Measurements from ENCODE around the gene CAST.

CAST gene

DNA sequence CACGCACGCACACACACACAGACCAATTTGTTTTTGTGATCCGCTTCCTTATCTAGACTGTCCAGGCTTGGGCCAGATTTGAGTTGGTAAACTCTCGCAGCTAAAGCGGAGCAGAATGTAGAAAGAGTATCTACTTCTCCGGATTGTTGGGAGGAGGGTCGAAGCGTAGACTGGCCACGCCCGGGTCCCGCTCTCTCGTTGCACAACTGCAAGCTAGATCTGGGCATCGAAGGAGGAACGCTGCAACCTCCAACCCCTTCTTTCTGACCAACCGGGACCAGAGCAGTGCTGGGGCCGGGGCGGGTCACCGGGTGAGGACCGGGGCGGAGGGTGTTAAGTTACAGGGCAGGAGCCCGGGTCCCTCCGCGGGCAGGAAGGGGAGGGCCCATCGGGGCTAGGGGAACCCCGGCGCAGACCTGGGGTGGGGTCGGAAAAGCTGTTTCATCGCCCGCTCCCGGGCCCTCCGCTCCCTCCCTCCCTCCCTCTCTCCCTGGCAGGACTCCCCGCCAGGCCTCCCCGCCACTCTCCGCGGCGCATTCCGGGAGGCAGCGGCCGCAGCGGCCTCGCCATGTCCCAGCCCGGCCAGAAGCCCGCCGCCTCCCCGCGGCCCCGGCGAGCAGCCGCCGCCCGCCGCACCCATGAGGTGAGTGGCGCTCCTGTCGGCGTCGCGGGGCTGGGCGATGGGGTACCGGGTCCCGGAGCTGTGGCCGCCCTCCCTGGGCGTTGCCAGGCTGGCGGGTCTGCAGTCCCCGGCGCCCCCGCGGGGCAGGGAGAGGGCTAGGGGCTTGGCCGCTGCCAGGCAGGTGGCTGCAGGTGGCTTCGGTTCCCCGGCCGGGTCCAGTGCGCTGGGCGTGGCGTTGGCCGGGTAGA is at the start of gene CAST (continued):
- TF ChIP-seq, protein P1, sequence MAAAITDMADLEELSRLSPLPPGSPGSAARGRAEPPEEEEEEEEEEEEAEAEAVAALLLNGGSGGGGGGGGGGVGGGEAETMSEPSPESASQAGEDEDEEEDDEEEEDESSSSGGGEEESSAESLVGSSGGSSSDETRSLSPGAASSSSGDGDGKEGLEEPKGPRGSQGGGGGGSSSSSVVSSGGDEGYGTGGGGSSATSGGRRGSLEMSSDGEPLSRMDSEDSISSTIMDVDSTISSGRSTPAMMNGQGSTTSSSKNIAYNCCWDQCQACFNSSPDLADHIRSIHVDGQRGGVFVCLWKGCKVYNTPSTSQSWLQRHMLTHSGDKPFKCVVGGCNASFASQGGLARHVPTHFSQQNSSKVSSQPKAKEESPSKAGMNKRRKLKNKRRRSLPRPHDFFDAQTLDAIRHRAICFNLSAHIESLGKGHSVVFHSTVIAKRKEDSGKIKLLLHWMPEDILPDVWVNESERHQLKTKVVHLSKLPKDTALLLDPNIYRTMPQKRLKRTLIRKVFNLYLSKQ (tag by site-specific recombination; IDR thresholded peaks at IDR 0.05; ENCODE audit: borderline replicate concordance): no peak
- TF ChIP-seq ZSCAN30 (tag by site-specific recombination; IDR thresholded peaks at IDR 0.05) (peak; percentile 69; the same call in 1 of the 2 replicates), ZNF830 (tag by site-specific recombination; IDR thresholded peaks at IDR 0.05; ENCODE audit: low read depth) (no peak), ZNF670 (tag by site-specific recombination; IDR thresholded peaks at IDR 0.05; ENCODE audit: low read depth) (no peak), ZNF23 (tag by site-specific recombination; IDR thresholded peaks at IDR 0.05; ENCODE audit: borderline replicate concordance) (no peak), ZNF785 (tag by site-specific recombination; IDR thresholded peaks at IDR 0.05) (no peak), ZNF16 (tag by site-specific recombination; IDR thresholded peaks at IDR 0.05; ENCODE audit: low read depth) (no peak), ZNF48 (tag by site-specific recombination; IDR thresholded peaks at IDR 0.05) (no peak)

DNA sequence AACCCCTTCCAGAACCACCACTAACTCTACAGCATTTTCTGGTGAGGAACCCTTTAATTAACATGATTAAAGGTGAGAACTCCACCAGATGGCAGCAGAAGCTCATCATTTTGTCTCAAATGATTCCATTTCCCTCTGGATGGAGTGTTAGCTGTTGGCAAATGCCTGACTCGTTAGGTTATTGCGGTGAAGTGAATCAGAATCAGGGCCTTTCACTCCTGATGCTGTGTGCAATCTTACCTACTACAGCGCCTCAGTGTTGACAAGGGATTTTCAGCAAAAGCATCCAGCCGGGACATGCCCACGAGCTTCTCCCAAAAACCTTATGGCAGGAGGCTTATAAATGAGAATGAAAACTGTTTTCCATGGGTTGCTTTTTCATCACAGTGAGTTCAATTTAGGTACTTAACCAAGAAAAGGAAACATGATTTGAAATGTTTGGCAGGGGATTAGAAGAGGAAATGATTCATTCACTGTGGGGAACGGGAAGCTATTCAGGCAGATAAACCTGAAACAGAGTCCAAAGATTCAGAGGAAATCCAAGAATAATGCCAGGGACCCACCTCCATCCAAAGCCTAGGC is 48.0 kb upstream of the CAST start:
- POLR2A ChIA-PET: interaction anchor here (0.6 to 0.8 kb wide), 3 partner anchors 15 to 300 kb away, joined by 3 to 4 read pairs (median 4); no protein-coding TSS in a partner anchor
- Histone ChIP-seq H3K27ac (ENCODE audit: extremely low read depth, low read depth, low read length) (no peak overlapping the region), H3K4me3 (ENCODE audit: low read depth, low read length) (no peak overlapping the region), H3K36me3 (ENCODE audit: control insufficient read depth in 2 of 2, insufficient read depth in 1 of 2, low read length in 2 of 2) (no peaks in the 10 kb centered on the region), H3K9me3 (ENCODE audit: control insufficient read depth, insufficient read depth, low read depth, low read length) (no peaks in the 10 kb centered on the region), H3K4me1 (ENCODE audit: control insufficient read depth, insufficient read depth, low read length) (no peaks in the 10 kb centered on the region)
- CTCF ChIA-PET: interaction anchor here (0.5 to 9.8 kb wide), 45 partner anchors 9 to 752 kb away, joined by 3 to 110 read pairs (median 4); partner anchors contain the start of genes CAST and LIX1
- TF ChIP-seq ZNF121 (tag by site-specific recombination; IDR thresholded peaks at IDR 0.05) (no peak), MZF1 (tag by site-specific recombination; IDR thresholded peaks at IDR 0.05; ENCODE audit: borderline replicate concordance) (no peak), SP2 (tag by site-specific recombination; IDR thresholded peaks at IDR 0.05) (no peak), PRDM1 (tag by site-specific recombination; IDR thresholded peaks at IDR 0.05) (peak; percentile 58; the same call in 1 of the 2 replicates), ZNF138 (tag by site-specific recombination; IDR thresholded peaks at IDR 0.05; ENCODE audit: borderline replicate concordance) (no peak), ZNF10 (tag by site-specific recombination; IDR thresholded peaks at IDR 0.05) (peak; percentile 63; the same call in 1 of the 2 replicates), ZBTB17 (tag by site-specific recombination; IDR thresholded peaks at IDR 0.05) (peak; percentile 68), ZNF2 (tag by site-specific recombination; IDR thresholded peaks at IDR 0.05) (peak; percentile 51; the same call in 1 of the 2 replicates), ZFP37 (tag by site-specific recombination; IDR thresholded peaks at IDR 0.05) (no peak), ZNF660 (tag by site-specific recombination; IDR thresholded peaks at IDR 0.05) (0 out of 2 replicates have a peak, but pooled peaks have one; percentile 66), ZFP69B (tag by site-specific recombination; IDR thresholded peaks at IDR 0.05) (no peak)
- TF ChIP-seq, protein P2, sequence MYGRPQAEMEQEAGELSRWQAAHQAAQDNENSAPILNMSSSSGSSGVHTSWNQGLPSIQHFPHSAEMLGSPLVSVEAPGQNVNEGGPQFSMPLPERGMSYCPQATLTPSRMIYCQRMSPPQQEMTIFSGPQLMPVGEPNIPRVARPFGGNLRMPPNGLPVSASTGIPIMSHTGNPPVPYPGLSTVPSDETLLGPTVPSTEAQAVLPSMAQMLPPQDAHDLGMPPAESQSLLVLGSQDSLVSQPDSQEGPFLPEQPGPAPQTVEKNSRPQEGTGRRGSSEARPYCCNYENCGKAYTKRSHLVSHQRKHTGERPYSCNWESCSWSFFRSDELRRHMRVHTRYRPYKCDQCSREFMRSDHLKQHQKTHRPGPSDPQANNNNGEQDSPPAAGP (tag by site-specific recombination; IDR thresholded peaks at IDR 0.05): no peak
- TF ChIP-seq, protein P3, sequence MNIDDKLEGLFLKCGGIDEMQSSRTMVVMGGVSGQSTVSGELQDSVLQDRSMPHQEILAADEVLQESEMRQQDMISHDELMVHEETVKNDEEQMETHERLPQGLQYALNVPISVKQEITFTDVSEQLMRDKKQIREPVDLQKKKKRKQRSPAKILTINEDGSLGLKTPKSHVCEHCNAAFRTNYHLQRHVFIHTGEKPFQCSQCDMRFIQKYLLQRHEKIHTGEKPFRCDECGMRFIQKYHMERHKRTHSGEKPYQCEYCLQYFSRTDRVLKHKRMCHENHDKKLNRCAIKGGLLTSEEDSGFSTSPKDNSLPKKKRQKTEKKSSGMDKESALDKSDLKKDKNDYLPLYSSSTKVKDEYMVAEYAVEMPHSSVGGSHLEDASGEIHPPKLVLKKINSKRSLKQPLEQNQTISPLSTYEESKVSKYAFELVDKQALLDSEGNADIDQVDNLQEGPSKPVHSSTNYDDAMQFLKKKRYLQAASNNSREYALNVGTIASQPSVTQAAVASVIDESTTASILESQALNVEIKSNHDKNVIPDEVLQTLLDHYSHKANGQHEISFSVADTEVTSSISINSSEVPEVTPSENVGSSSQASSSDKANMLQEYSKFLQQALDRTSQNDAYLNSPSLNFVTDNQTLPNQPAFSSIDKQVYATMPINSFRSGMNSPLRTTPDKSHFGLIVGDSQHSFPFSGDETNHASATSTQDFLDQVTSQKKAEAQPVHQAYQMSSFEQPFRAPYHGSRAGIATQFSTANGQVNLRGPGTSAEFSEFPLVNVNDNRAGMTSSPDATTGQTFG (tag by site-specific recombination; IDR thresholded peaks at IDR 0.05; ENCODE audit: borderline replicate concordance): no peak
- TF ChIP-seq, protein P4, sequence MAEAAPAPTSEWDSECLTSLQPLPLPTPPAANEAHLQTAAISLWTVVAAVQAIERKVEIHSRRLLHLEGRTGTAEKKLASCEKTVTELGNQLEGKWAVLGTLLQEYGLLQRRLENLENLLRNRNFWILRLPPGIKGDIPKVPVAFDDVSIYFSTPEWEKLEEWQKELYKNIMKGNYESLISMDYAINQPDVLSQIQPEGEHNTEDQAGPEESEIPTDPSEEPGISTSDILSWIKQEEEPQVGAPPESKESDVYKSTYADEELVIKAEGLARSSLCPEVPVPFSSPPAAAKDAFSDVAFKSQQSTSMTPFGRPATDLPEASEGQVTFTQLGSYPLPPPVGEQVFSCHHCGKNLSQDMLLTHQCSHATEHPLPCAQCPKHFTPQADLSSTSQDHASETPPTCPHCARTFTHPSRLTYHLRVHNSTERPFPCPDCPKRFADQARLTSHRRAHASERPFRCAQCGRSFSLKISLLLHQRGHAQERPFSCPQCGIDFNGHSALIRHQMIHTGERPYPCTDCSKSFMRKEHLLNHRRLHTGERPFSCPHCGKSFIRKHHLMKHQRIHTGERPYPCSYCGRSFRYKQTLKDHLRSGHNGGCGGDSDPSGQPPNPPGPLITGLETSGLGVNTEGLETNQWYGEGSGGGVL (tag by site-specific recombination; IDR thresholded peaks at IDR 0.05): no peak
- TF ChIP-seq, protein P5, sequence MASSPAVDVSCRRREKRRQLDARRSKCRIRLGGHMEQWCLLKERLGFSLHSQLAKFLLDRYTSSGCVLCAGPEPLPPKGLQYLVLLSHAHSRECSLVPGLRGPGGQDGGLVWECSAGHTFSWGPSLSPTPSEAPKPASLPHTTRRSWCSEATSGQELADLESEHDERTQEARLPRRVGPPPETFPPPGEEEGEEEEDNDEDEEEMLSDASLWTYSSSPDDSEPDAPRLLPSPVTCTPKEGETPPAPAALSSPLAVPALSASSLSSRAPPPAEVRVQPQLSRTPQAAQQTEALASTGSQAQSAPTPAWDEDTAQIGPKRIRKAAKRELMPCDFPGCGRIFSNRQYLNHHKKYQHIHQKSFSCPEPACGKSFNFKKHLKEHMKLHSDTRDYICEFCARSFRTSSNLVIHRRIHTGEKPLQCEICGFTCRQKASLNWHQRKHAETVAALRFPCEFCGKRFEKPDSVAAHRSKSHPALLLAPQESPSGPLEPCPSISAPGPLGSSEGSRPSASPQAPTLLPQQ (tag by site-specific recombination; IDR thresholded peaks at IDR 0.05): peak; percentile 31; the same call in 1 of the 2 replicates
- TF ChIP-seq, protein P6, sequence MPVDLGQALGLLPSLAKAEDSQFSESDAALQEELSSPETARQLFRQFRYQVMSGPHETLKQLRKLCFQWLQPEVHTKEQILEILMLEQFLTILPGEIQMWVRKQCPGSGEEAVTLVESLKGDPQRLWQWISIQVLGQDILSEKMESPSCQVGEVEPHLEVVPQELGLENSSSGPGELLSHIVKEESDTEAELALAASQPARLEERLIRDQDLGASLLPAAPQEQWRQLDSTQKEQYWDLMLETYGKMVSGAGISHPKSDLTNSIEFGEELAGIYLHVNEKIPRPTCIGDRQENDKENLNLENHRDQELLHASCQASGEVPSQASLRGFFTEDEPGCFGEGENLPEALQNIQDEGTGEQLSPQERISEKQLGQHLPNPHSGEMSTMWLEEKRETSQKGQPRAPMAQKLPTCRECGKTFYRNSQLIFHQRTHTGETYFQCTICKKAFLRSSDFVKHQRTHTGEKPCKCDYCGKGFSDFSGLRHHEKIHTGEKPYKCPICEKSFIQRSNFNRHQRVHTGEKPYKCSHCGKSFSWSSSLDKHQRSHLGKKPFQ (tag by site-specific recombination; IDR thresholded peaks at IDR 0.05): no peak

Measured in HEK293 (cell line).